HAP-1 (cell line): Measurements from ENCODE around the gene PRDM16.
"Not testable (repeated sequence)": the region's sequence is repeated elsewhere in the genome, so short reads cannot be mapped to it uniquely, and the experiment has no call there.

Source experiments
- DNase-seq, 2 experiments: peaks; one replicate each; pipeline ENCODE4 v3.0.0-alpha.2; 2016 to 2020; ENCODE audit warnings: low spot score in 2 of 2
- H3K27me3 ChIP-seq: fragments of 250-450 bp; sonication (Bioruptor Pico); 2 replicates; pipeline ENCODE4 v1.5.1; 2020; ENCODE audit warnings: low read depth, mild to moderate bottlenecking, moderate library complexity
- H3K36me3 ChIP-seq: fragments of 250-450 bp; sonication (Bioruptor Pico); replicated peaks from 2 replicates; pipeline ENCODE4 v1.5.1; 2020; ENCODE audit warnings: mild to moderate bottlenecking
- H3K4me1 ChIP-seq: fragments of 250-450 bp; sonication (Bioruptor Pico); 2 replicates; pipeline ENCODE4 v1.5.1; 2020; ENCODE audit warnings: mild to moderate bottlenecking
- H3K4me3 ChIP-seq: fragments of 250-450 bp; sonication (Bioruptor Pico); 2 replicates; pipeline ENCODE4 v1.5.1; 2020; ENCODE audit warnings: mild to moderate bottlenecking, moderate library complexity
- H3K9me3 ChIP-seq: fragments of 250-450 bp; sonication (Bioruptor Pico); 2 replicates; pipeline ENCODE4 v1.5.1; 2020; ENCODE audit warnings: mild to moderate bottlenecking, moderate library complexity
- in situ Hi-C: fragments of 300-500 bp; cut with MboI; formaldehyde crosslinking; loops from 3 replicates; pipeline ENCODE4 v1.14.3; 2020; ENCODE audit warnings: low sequenced_read_pairs, inconsistent platforms, mixed read lengths

The PRDM16 gene

DNA sequence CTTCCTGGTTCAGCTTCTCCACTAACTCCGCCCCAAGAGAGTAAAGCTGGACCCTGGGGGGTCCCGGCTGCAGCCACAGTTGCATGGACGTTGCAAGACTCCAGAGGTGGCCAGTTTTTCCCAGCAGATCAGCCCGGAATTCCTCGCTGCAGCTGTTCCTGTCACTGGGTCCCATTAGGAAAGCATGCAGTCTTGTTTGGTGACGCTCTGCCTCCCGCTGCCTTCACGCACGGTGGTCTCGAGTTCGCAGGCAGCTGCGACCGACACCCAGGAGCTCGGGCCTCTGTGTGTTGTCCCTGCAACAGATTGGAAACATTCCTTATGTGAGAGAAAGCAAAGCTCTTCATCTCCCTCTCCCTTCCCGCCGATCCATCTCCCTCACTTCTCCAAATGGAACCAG, 162.8 kb downstream of the PRDM16 start:
- Histone ChIP-seq H3K36me3 (no peaks in the 10 kb centered on the region), H3K4me1 (no peaks in the 10 kb centered on the region), H3K4me3 (no peak overlapping the region), H3K9me3 (no peaks in the 10 kb centered on the region), H3K27me3 (0 out of 2 replicates have a peak, but pooled peaks cover 3% of the 10 kb centered on the region)
- no peak for DNase-seq
- in situ Hi-C loops = no loop called here

DNA sequence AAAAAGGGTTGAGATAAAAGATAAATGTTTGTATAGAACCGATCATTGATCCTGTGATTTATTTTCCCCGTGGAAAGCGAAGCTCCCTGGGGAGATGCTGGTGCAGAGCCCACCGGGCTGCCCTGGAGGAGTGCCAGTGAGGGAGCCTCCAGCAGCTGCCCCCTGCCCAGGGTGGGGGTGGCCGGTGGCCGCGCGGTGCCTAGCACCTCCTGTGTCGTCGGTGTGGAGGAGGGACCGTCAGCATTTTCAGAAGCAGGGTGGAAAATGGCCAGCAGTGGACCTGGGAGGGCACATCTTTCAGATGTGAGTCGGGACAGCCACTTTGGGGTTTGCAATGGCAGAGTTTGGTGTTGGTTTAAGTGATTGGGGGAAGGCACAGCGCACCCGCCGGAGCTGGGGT, 164.0 kb downstream of the PRDM16 start:
- Histone ChIP-seq H3K9me3 (no peaks in the 10 kb centered on the region), H3K27me3 (no peaks in the 10 kb centered on the region), H3K4me1 (no peaks in the 10 kb centered on the region), H3K4me3 (no peak overlapping the region), H3K36me3 (no peaks in the 10 kb centered on the region)
- DNase-seq = no peak
- in situ Hi-C loops = no loop called here

DNA sequence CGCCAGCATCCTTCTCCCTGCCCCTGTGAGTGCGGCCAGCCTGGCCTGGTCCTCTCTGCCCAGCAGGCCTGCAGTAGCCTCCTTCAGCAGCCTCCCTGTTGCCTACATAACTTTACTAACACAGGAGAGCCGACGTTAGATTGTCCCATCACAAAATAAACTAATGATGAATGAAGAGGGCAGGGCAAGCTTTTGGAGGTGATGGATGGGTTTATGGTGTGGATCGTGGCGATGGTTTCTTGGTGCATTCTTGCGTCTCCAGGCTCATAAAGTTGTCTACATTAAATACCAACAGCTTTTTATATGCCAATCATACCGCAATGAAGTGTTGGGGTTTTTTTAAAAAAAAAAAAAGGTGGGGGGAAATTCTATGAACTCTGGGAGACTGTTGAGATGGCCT, 164.5 kb downstream of the PRDM16 start:
- in situ Hi-C loops = no loop called here
- no peaks in the 10 kb centered on the region for H3K4me1 ChIP-seq
- no peak for DNase-seq
- H3K9me3 ChIP-seq = no peaks in the 10 kb centered on the region
- no peaks in the 10 kb centered on the region for H3K27me3 ChIP-seq
- no peak overlapping the region for H3K4me3 ChIP-seq
- no peaks in the 10 kb centered on the region for H3K36me3 ChIP-seq

DNA sequence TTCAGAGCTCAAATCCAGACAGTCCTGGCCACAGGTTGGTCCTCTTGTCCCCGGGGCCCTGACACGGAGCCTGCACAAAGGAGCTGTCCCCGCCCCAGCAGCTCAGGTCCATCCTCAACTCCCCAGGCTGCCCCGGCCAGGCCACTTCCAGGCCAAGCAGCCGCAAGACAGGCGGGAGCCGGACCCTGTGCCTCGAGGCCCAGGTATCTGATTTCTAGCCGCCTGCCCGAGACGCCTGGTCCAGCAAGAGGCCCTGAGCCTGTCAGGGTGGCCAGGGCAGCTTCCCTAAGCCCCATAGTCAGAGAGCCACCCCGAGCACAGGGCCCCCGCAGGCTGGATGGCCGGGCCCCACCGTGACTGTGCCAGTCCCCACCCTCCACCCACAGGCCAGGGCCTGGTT, 165.3 kb downstream of the PRDM16 start:
- Histone ChIP-seq H3K27me3 (no peaks in the 10 kb centered on the region), H3K4me1 (no peaks in the 10 kb centered on the region), H3K36me3 (no peaks in the 10 kb centered on the region), H3K9me3 (no peaks in the 10 kb centered on the region), H3K4me3 (no peak overlapping the region)
- no peak for DNase-seq
- in situ Hi-C loops = no loop called here

DNA sequence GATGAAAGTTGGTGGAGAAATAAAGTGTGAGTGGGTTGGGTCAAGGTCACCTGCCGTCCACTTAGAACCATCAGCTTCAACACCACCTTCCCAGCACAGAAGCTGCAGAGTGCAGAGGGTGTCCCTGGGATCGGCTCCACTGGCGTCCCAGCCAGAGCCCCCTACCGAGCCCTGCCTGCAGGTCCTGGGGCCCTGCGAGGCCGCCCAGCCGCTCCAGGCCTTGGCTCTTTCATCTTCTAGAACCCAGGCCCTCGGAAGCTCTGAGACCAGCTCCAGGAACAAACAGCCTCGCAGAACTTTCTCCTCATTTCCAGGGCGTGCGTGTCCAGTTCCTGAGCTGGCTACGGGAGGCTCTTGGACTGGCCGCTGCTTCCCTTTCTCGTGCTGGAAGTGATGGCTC, 166.0 kb downstream of the PRDM16 start:
- in situ Hi-C loops = no loop called here
- Histone ChIP-seq H3K36me3 (no peaks in the 10 kb centered on the region), H3K9me3 (no peaks in the 10 kb centered on the region), H3K4me3 (no peak overlapping the region), H3K27me3 (no peaks in the 10 kb centered on the region), H3K4me1 (no peaks in the 10 kb centered on the region)
- no peak for DNase-seq

DNA sequence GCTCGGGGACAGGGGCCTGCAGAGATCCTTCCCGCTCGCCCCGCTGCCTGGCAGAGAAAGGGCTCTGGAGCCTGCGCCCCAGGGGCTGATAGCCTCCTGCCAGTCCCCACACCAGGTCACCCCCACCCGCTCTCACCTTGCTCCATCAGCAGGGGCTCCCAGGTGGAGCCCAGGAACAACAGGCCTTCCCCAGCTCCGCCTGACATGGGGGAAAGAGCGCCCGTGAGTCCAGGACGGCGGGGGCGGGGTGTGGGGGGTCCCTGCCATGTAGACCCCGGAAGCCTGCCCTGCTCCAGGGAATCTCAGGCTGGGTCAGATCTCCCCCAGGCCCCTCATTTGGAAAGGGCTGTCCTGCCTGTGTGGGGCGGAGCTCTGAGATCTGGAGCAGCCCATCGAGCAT, 166.5 kb downstream of the PRDM16 start:
- in situ Hi-C loops = no loop called here
- H3K4me3 ChIP-seq = no peak overlapping the region
- DNase-seq = no peak
- no peaks in the 10 kb centered on the region for H3K36me3 ChIP-seq
- H3K27me3 ChIP-seq = no peaks in the 10 kb centered on the region
- no peaks in the 10 kb centered on the region for H3K9me3 ChIP-seq
- H3K4me1 ChIP-seq = no peaks in the 10 kb centered on the region

DNA sequence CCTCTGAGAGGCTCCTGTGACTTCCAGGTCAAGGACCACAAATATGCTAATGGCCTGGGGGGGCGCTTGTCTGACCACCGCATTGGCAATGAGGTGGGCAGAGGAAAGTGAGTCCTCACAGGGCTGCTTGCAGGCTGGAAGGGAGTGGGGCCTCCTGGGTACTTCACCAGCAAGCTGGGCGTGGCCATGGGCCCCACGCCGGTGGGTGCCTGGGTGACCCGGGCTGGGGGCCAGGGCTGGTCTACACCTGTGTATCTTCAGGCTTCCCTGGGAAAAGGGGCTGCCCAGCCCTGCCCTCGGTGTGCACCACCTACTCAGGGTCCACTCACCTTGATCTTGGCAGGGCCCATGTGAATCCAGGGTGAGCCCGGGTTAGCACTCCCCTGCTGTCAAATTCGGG, 167.4 kb downstream of the PRDM16 start:
- Histone ChIP-seq H3K4me1 (no peaks in the 10 kb centered on the region), H3K27me3 (no peaks in the 10 kb centered on the region), H3K36me3 (no peaks in the 10 kb centered on the region), H3K9me3 (no peaks in the 10 kb centered on the region), H3K4me3 (no peak overlapping the region)
- DNase-seq = no peak
- in situ Hi-C loops = no loop called here

DNA sequence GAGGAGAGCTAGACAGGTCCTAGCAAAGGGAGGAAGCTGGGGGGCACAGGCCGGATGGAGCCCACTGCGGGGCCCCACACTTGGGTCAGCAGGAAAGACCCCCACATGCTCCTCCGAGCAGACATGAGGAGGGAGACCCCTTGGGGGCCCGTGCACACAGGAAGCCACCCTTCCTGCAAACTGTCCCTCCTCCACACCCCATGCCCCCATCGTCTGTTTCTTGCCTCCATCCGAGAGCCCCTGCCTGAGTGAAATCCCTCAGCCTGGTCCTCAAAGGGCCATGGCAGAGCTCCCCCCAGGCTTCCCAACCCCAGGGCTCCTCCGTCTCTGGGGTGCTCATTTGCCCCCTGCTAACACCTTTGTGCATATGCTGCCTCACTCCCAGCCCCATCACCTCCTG, 168.0 kb downstream of the PRDM16 start:
- no peak for DNase-seq
- Histone ChIP-seq H3K4me1 (no peaks in the 10 kb centered on the region), H3K27me3 (no peaks in the 10 kb centered on the region), H3K36me3 (no peaks in the 10 kb centered on the region), H3K9me3 (no peaks in the 10 kb centered on the region), H3K4me3 (no peak overlapping the region)
- in situ Hi-C loops = no loop called here

DNA sequence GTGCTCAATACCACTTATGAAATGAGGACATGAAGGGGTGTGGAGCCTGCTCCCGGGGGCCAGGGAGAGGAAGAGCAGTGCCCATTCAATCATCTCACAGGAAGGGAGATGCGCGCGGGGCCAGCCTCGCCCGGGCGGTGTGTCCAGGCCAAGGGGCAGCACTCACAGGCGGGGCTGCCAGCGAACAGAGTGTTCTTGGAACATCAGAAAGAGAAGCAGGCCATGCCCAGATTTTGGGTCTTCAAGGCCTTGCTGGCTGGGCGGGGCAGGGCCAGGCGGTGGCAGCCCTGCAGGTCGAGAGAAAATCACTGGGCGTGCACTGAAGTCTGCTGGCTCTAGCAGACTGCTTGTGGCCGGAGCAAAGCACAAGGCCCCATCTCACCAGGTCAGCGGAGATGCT, 168.6 kb downstream of the PRDM16 start:
- H3K4me3 ChIP-seq = no peak overlapping the region
- no peaks in the 10 kb centered on the region for H3K9me3 ChIP-seq
- H3K36me3 ChIP-seq = no peaks in the 10 kb centered on the region
- in situ Hi-C loops = no loop called here
- no peak for DNase-seq
- H3K4me1 ChIP-seq = no peaks in the 10 kb centered on the region
- H3K27me3 ChIP-seq = no peaks in the 10 kb centered on the region

DNA sequence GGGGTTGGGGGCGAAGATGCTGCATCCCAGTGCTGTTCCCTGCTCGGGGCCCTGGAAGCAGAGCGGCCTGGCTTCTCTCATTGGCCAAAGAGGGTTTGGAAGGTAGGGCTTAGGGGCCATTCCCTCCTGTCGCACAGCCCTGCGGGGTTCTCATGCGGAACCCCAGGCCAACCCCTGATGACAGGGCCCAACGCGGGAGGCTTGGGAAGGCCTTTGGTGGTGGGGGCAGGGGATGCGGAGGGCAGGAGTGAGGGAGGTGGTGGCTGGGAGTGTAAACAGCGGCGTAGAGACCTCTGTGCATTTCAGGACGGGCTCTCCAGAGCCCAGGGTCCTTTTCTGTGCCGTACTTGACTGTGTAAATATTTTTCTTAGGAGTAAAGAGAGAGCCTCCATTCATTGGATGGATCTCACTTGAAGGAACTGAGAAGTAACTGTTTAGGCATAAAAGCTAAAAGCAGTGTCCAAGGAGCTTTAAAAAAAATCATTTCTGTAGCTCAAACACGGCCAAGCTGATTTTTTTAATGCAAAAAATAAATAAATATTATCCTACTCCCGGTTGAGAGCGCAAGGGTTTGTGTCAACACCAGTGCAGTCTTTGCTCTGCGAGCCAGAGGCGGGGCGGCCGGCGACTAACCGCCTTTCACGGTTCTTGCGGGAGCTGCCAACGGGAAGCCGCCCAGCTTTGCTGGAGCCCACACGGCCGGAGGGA, 169.1 kb downstream of the PRDM16 start:
- no peaks in the 10 kb centered on the region for H3K4me1 ChIP-seq
- in situ Hi-C loops = no loop called here
- DNase-seq = no peak
- no peaks in the 10 kb centered on the region for H3K27me3 ChIP-seq
- H3K36me3 ChIP-seq = no peaks in the 10 kb centered on the region
- no peaks in the 10 kb centered on the region for H3K9me3 ChIP-seq
- H3K4me3 ChIP-seq = no peak overlapping the region

DNA sequence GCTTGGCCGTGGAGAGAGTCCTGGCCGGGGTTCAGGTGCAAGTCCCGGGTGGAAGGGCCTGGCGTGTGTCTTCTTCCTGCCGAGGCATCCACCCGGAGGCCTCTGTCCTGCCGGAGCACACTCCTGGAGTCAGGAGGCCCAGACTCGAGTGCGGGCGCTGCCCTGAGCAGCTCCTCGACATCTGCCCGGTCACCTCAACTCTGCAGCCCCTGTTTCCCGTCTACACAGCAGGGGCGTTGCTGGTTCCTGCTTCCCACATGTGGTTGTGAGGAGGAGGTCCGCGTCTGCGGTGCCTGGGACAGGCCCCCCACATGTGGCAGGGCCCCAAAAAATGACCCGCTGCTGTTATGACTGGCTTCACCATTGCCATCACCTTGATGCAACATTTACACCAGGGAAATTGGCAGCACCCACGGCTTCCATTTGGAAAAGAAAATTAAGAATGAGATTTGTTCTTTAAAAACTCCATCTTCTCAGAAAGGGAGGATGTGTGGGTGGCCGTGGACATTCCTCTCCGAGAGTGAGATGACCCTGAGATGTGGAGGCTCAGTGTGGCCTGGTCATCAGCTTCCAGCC, 169.8 kb downstream of the PRDM16 start:
- DNase-seq = no peak
- Histone ChIP-seq H3K4me1 (no peaks in the 10 kb centered on the region), H3K36me3 (no peaks in the 10 kb centered on the region), H3K4me3 (no peak overlapping the region), H3K27me3 (no peaks in the 10 kb centered on the region), H3K9me3 (no peaks in the 10 kb centered on the region)
- in situ Hi-C loops = no loop called here

DNA sequence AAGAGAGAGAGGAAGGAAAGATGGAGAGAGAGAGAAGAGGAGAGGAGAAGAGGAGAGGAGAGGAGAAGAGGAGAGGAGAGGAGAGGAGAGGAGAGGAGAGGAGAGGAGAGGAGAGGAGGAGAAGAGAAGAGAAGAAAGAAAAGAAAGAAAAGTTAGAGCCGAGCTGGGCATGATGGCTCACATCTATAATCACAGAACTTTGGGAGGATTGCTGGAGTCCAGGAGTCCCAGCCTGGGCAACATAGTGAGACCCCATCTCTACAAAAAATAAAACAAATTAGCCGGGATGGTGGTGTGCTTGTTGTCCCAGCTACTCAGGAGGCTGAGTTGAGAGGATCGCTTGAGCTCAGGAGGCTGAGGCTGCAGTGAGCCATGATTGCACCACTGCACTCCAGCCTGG, 171.0 kb downstream of the PRDM16 start:
- H3K4me3 ChIP-seq, DNase-seq, H3K36me3 ChIP-seq, H3K4me1 ChIP-seq, in situ Hi-C loops, H3K9me3 ChIP-seq, H3K27me3 ChIP-seq: not testable (repeated sequence)

DNA sequence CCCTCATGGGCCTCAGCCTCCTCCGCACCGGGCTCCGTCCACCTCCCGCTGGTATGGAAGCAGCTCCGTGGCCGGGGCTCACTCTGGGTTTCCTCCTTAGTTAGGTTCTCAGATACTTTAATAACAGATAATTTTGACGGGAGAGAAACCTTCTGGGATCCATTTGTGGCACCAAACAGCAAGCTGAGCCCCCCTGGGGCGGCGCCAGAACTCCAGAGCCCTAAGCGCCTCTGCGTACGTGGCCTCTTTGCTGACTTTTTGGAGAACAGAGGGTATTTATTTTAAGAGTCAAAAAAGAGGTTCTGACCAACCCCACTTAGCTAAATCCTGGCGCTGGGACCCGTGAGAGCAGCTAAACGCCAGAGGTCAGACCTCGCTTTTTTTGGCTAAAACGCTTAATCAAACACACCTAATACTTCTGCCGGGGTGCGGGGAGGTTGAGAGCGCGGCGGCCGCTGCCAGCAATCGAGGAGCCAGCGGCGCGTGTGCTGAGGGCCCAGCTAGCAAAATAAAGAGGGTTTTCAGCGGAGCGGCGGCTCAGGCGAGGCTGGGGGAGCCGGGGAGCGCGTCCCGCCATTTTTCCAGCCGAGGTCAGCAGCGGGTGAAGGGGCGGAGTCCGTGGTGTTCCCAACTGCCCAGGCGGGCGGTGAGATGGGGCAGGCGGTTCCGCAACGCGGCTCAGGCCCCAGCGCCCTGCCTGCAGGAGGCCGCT, 171.7 kb downstream of the PRDM16 start:
- Histone ChIP-seq H3K4me1 (no peaks in the 10 kb centered on the region), H3K27me3 (no peaks in the 10 kb centered on the region), H3K9me3 (no peaks in the 10 kb centered on the region), H3K36me3 (no peaks in the 10 kb centered on the region), H3K4me3 (no peak overlapping the region)
- in situ Hi-C loops = no loop called here
- DNase-seq = no peak

DNA sequence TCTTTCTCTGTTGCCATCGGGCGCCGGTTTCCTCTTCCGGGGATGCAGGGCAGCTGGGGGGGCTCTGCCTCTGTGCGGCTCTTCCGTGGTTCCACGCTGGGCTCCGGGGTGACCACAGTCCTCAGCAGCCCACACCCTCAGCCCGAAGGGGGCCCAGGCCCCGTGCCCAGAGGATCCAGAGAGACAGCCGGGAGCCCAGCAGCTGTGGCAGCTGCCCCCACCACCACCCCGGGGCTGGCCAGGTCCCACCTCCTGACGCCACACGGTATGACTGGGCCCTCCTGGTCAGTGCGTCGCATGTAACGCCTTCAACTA, 172.2 kb downstream of the PRDM16 start:
- no peaks in the 10 kb centered on the region for H3K9me3 ChIP-seq
- no peaks in the 10 kb centered on the region for H3K4me1 ChIP-seq
- H3K27me3 ChIP-seq = no peaks in the 10 kb centered on the region
- no peaks in the 10 kb centered on the region for H3K36me3 ChIP-seq
- no peak for DNase-seq
- no peak overlapping the region for H3K4me3 ChIP-seq
- in situ Hi-C loops = no loop called here
